Bronchial epithelial cell (primary cell): Measurements from ENCODE around the gene POU2F3. TPM values are rescaled to one million over a fixed set of nuclear protein-coding genes. Genes with fewer than 3 reads are reported as not detected.

ENCODE experiments used
- DNase-seq: peaks from one replicate; pipeline ENCODE4 v3.0.0-alpha.2; 2010; ENCODE audit warnings: low read depth
- FAIRE-seq: peaks from 2 replicates; lab custom pipeline; 2011; peaks lifted over from hg19 to GRCh38; lab: Jason Lieb, UNC
- H3K27me3 ChIP-seq: 2 replicates; pipeline ENCODE4 v1.5.1; 2011; ENCODE audit warnings: low read length; ENCODE audit not compliant: control insufficient read depth, insufficient read depth
- H3K36me3 ChIP-seq: 2 replicates; pipeline ENCODE4 v1.5.1; 2011; ENCODE audit warnings: low read length; ENCODE audit not compliant: control insufficient read depth, insufficient read depth
- H3K4me3 ChIP-seq: 2 replicates; pipeline ENCODE4 v1.5.1; 2011; ENCODE audit warnings: mild to moderate bottlenecking, low read depth, low read length, control low read depth
- total RNA-seq: library from RNA; depleted of rRNA; stranded (reverse); fragments of >200 nt; gene quantifications from 2 replicates; pipeline ENCODE4 v1.2.1, GENCODE V29; 2014
- TF ChIP-seq, protein P1 (sequence below): IDR thresholded peaks from 2 replicates; pipeline ENCODE4 v1.5.1; 2011; ENCODE audit warnings: mild to moderate bottlenecking, moderate library complexity, low read length, control low read depth, inconsistent platforms; ENCODE audit not compliant: insufficient read depth, severe bottlenecking

Gene POU2F3
- total RNA-seq, 1 donor from 2014 or later: not detected

DNA sequence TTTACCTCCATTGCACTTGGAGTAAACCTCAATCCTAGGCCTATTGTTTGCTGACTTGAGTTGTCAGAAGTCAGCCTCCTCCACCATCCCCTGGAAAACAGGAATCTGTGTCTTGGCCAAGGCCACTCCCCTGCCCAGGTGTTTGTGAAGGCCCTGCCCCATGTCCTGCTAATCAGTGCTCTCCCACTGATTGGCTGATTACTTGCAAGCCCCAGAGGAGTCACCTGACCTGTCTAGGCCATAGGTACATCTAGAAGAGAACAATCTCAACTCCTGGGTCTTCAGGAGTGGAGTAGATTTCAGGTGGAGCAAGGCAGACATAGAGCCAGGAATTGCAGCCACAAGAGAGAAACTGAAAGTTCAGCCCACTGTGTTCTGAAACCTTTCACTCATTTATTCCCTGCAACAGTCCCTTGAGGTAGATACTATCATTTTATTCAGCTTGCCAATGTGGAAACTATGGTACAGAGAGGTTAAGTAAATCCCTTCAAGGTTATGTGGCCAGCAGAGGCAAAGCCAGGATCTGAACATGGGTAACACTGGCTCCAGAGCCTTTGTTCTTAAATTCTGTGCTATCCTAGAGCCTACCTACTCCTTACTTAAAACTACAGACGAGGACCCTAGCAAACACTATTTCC lies 18.7 kb upstream of the POU2F3 start:
- peak; percentile 95 for FAIRE-seq
- Histone ChIP-seq H3K4me3 (no peak overlapping the region), H3K36me3 (peaks cover 1% of the 10 kb centered on the region), H3K27me3 (no peaks in the 10 kb centered on the region)
- DNase-seq: no peak
- TF ChIP-seq, protein P1, sequence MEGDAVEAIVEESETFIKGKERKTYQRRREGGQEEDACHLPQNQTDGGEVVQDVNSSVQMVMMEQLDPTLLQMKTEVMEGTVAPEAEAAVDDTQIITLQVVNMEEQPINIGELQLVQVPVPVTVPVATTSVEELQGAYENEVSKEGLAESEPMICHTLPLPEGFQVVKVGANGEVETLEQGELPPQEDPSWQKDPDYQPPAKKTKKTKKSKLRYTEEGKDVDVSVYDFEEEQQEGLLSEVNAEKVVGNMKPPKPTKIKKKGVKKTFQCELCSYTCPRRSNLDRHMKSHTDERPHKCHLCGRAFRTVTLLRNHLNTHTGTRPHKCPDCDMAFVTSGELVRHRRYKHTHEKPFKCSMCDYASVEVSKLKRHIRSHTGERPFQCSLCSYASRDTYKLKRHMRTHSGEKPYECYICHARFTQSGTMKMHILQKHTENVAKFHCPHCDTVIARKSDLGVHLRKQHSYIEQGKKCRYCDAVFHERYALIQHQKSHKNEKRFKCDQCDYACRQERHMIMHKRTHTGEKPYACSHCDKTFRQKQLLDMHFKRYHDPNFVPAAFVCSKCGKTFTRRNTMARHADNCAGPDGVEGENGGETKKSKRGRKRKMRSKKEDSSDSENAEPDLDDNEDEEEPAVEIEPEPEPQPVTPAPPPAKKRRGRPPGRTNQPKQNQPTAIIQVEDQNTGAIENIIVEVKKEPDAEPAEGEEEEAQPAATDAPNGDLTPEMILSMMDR: no peak

DNA sequence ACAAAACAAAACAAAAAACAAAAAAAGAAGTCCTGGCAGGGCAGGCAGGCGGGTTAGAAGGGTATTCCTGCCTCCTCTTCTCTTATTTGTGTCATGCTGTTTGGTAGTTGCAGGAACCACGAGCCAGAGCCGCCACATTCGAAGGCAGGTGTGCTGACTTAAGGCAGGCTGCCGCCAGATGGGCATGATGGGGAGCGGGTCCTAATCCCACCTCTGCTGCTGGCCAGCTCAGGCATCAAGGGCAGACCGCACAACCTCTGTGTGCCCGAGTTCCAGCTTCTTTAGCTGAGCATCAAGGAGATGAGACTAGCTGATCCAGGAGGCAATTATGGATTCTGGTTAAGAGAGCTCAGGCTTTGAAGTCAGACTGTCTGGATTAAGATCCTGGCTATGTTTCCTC lies 17.0 kb upstream of the POU2F3 start:
- no peak for FAIRE-seq

DNA sequence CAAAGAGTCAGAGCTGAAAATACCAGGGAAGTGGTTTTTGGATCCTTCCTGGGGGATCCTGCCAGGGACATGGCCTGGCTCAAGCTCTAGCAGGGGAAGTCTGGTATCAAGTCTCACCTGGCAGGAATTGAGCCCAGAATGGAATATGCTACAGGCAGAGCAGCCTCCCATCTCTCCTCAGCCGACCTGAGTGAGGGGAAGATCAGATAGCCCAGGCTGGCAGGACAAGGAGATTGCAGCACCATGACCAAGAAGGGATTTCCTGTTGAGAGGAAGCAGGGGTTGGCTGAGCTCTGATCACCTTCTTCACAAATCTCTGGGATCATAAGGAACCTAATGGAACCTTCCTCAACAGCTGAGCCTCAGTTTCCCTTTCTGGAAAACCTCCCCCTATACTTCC lies 16.1 kb upstream of the POU2F3 start:
- FAIRE-seq: no peak
- H3K27me3 ChIP-seq: no peaks in the 10 kb centered on the region
- no peak overlapping the region for H3K4me3 ChIP-seq
- DNase-seq: no peak
- H3K36me3 ChIP-seq: no peaks in the 10 kb centered on the region
- TF ChIP-seq, protein P1: no peak

More for the DNA sequence above, 17.0 kb upstream of the POU2F3 start:
- no peak for DNase-seq
- TF ChIP-seq, protein P1: no peak
- Histone ChIP-seq H3K27me3 (no peaks in the 10 kb centered on the region), H3K36me3 (no peaks in the 10 kb centered on the region), H3K4me3 (no peak overlapping the region)

DNA sequence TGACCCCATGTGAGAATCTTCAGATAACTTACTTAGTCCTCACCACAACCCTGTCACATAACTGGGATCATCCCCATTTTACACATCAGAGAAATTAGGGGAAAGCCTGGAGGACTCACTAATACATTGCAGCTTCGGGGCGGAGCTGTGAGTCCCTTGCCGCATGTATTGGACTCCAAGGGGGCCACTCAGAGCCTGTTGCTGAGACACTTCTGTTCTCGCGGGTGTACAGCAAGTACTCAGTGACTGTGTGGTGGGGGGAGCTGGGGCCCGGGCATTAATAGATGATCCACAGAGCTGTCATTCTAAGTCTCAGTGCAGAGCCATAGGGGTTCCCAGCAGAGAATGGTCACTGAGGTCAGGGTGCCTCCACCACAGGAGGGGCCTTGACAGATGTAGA lies 15.6 kb upstream of the POU2F3 start:
- TF ChIP-seq, protein P1: no peak
- DNase-seq (no peak), FAIRE-seq (no peak)
- Histone ChIP-seq H3K27me3 (no peaks in the 10 kb centered on the region), H3K4me3 (no peak overlapping the region), H3K36me3 (no peaks in the 10 kb centered on the region)

DNA sequence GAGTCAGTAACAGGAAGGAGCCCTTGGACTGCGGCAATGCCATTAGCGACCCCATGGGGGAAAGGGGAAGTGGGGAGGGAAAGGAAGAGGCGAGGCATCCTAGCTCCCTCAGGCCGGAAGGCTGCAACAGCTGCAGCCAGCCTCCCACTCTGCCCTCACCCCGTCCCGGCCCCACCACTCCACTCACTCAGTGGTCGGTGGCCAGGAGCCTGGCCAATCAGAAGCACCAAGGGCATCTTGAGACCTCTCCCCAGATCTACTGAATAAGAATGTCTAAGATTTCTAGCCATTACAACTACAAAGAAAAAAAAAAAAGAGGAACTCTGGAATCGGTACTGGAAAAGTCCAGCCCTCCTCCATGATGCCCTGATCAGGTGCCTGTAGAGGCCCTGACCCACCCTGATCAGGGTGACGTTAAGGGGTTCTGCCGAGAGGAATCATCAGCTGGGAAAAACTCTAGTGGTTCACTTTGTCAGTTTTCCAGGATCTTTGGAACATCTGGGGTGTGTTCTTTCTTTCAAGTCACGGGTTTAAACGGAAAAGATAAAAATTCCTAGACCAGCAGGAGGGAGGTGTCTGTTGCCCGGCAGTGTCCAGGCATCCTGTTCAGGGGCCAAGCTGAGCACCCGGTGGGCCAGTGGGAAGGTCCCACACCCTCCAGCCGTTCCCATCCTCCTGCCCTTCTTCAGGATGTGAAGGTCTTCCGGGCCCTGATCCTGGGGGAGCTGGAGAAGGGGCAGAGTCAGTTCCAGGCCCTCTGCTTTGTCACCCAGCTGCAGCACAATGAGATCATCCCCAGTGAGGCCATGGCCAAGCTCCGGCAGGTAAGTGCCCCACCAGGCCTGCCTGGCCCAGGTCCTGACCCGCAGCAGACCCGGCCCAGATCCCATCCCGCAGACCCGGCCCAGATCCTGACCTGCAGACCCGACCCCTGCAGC lies 14.7 kb upstream of the POU2F3 start:
- no peak for DNase-seq
- TF ChIP-seq, protein P1: no peak
- peak; percentile 68 for FAIRE-seq
- Histone ChIP-seq H3K4me3 (no peak overlapping the region), H3K27me3 (no peaks in the 10 kb centered on the region), H3K36me3 (no peaks in the 10 kb centered on the region)
